NCI-H1105 (cell line): ENCODE data around the gene KLHDC4.

Experiments
- DNase-seq: peaks from one replicate; lab custom pipeline; 2025; lab: John Stamatoyannopoulos, UW

Gene KLHDC4

GRCh38 chr16:87698676-87699199 lies 67.0 kb downstream of the KLHDC4 start:
- no peak for DNase-seq

- DNase-seq: no peak
Measured at GRCh38 chr16:87698241-87698640, 67.5 kb downstream of the KLHDC4 start.

- no peak for DNase-seq
Measured at GRCh38 chr16:87697792-87698191, 68.0 kb downstream of the KLHDC4 start.

- DNase-seq: no peak
Measured at GRCh38 chr16:87697256-87697655, 68.5 kb downstream of the KLHDC4 start.

- DNase-seq: no peak
Measured at GRCh38 chr16:87696726-87697125, 69.1 kb downstream of the KLHDC4 start.

- no peak for DNase-seq
Measured at GRCh38 chr16:87695534-87695933, 70.3 kb downstream of the KLHDC4 start.

- DNase-seq: no peak
Measured at GRCh38 chr16:87694441-87695125, 71.2 kb downstream of the KLHDC4 start.

GRCh38 chr16:87693827-87694226 lies 72.0 kb downstream of the KLHDC4 start:
- DNase-seq: no peak

- no peak for DNase-seq
Measured at GRCh38 chr16:87692756-87693155, 73.0 kb downstream of the KLHDC4 start.

- DNase-seq: no peak
Measured at GRCh38 chr16:87692176-87692575, 73.6 kb downstream of the KLHDC4 start.

- DNase-seq: no peak
Measured at GRCh38 chr16:87691686-87692079, 74.1 kb downstream of the KLHDC4 start.

GRCh38 chr16:87690911-87691685 lies 74.7 kb downstream of the KLHDC4 start:
- no peak for DNase-seq

- no peak for DNase-seq
Measured at GRCh38 chr16:87689956-87690465, 75.8 kb downstream of the KLHDC4 start.

- no peak for DNase-seq
Measured at GRCh38 chr16:87688876-87689815, 76.6 kb downstream of the KLHDC4 start.

- no peak for DNase-seq
Measured at GRCh38 chr16:87687998-87688529, 77.7 kb downstream of the KLHDC4 start.

- DNase-seq: no peak
Measured at GRCh38 chr16:87687126-87687910, 78.5 kb downstream of the KLHDC4 start.

GRCh38 chr16:87686697-87687096 lies 79.1 kb downstream of the KLHDC4 start:
- no peak for DNase-seq

- no peak for DNase-seq
Measured at GRCh38 chr16:87685766-87686165, 80.0 kb downstream of the KLHDC4 start.

GRCh38 chr16:87685405-87685755 lies 80.4 kb downstream of the KLHDC4 start:
- no peak for DNase-seq

GRCh38 chr16:87684711-87685404 lies 80.9 kb downstream of the KLHDC4 start:
- DNase-seq: no peak
